GM18870 (cell line): ENCODE data around the gene MAPK11.
"Not testable (repeated sequence)": the region's sequence is repeated elsewhere in the genome, so short reads cannot be mapped to it uniquely, and the experiment has no call there.

ENCODE experiments used
- ATAC-seq: cut with Tn5 transposase; IDR thresholded peaks from one replicate; pipeline ENCODE4 v1.9.1; 2021; ENCODE audit warnings: moderate library complexity; ENCODE audit not compliant: unreplicated experiment

MAPK11 gene

GRCh38 chr22:50278956-50279619, 8.9 kb upstream of the MAPK11 start:
- ATAC-seq, result no peak

- no peak for ATAC-seq
Measured at GRCh38 chr22:50278461-50278860, 8.3 kb upstream of the MAPK11 start.

GRCh38 chr22:50277761-50278160, 7.6 kb upstream of the MAPK11 start:
- no peak for ATAC-seq

- no peak for ATAC-seq
Measured at GRCh38 chr22:50276143-50276542, 6.0 kb upstream of the MAPK11 start.

- ATAC-seq, result no peak
Measured at GRCh38 chr22:50275181-50276055, 5.2 kb upstream of the MAPK11 start.

GRCh38 chr22:50274771-50275170, 4.6 kb upstream of the MAPK11 start:
- no peak for ATAC-seq

GRCh38 chr22:50274311-50274710, 4.1 kb upstream of the MAPK11 start:
- no peak for ATAC-seq

GRCh38 chr22:50273781-50274180, 3.6 kb upstream of the MAPK11 start:
- not testable (repeated sequence) for ATAC-seq

- not testable (repeated sequence) for ATAC-seq
Measured at GRCh38 chr22:50273352-50273751, 3.2 kb upstream of the MAPK11 start.

GRCh38 chr22:50272044-50272802, 2.0 kb upstream of the MAPK11 start:
- ATAC-seq, result no peak

GRCh38 chr22:50271519-50271970, 1.4 kb upstream of the MAPK11 start:
- no peak for ATAC-seq

- no peak for ATAC-seq
Measured at GRCh38 chr22:50270666-50271394, 650 bp upstream of the MAPK11 start.

- ATAC-seq, result no peak
Measured at GRCh38 chr22:50269573-50269969, 609 bp downstream of the MAPK11 start.

GRCh38 chr22:50268655-50269113, 1.5 kb downstream of the MAPK11 start:
- ATAC-seq, result no peak

GRCh38 chr22:50267591-50268390, 2.4 kb downstream of the MAPK11 start:
- ATAC-seq, result no peak

- ATAC-seq, result no peak
Measured at GRCh38 chr22:50266994-50267393, 3.2 kb downstream of the MAPK11 start.

GRCh38 chr22:50264946-50265669, 5.1 kb downstream of the MAPK11 start:
- ATAC-seq, result no peak

- no peak for ATAC-seq
Measured at GRCh38 chr22:50264104-50264745, 6.0 kb downstream of the MAPK11 start.
